Measurements from ENCODE around the gene FOXO1. TPM values are rescaled to one million over a fixed set of nuclear protein-coding genes. Genes with fewer than 3 reads are reported as not detected.

FOXO1 gene
- total RNA-seq, 4 donors from 2014 or later = 65.6 to 87.4 (median 78.5) TPM

- H3K4me3 ChIP-seq = no peak overlapping the region
- intact Hi-C loops (cut with DNase I) = no loop called here
- DNase-seq (ENCODE audit: extremely low spot score) = no peak
- H3K27ac ChIP-seq (replicated peaks in 1 of 4) = no peak overlapping the region
- 95% methylated on average over 5 of the region's 5 CpGs for WGBS
- H3K9me3 ChIP-seq = no peaks in the 10 kb centered on the region
- no peaks in the 10 kb centered on the region for H3K36me3 ChIP-seq
- peaks cover 10 to 71% (median 49%) of the 10 kb centered on the region in 4 donors for H3K4me1 ChIP-seq
- TF ChIP-seq POLR2AphosphoS5 (IDR thresholded peaks at IDR 0.05) (no peak), EP300 (IDR thresholded peaks at IDR 0.05) (no peak), CTCF (IDR thresholded peaks at IDR 0.05) (no peak), POLR2A (IDR thresholded peaks at IDR 0.05; ENCODE audit: low read depth) (no peak)
- H3K27me3 ChIP-seq = no peaks in the 10 kb centered on the region
Observed at GRCh38 chr13:40605573-40605972, 60.9 kb downstream of the FOXO1 start.

GRCh38 chr13:40604135-40604534 is 62.3 kb downstream of the FOXO1 start:
- peaks cover 15 to 71% (median 55%) of the 10 kb centered on the region in 4 donors for H3K4me1 ChIP-seq
- no peak for DNase-seq (ENCODE audit: extremely low spot score)
- no peak overlapping the region for H3K4me3 ChIP-seq
- no peak overlapping the region for H3K27ac ChIP-seq (replicated peaks in 1 of 4)
- TF ChIP-seq CTCF (IDR thresholded peaks at IDR 0.05) (no peak), POLR2AphosphoS5 (IDR thresholded peaks at IDR 0.05) (no peak), EP300 (IDR thresholded peaks at IDR 0.05) (no peak), POLR2A (IDR thresholded peaks at IDR 0.05; ENCODE audit: low read depth) (no peak)
- no peaks in the 10 kb centered on the region for H3K9me3 ChIP-seq
- H3K27me3 ChIP-seq = no peaks in the 10 kb centered on the region
- H3K36me3 ChIP-seq = no peaks in the 10 kb centered on the region
- intact Hi-C loops (cut with DNase I) = loop anchor here (5.0 kb wide), 1 partner anchor 33 kb away; no protein-coding TSS in a partner anchor

- Histone ChIP-seq H3K4me1 (peaks cover 49 to 84% (median 82%) of the 10 kb centered on the region in 4 donors), H3K27me3 (no peaks in the 10 kb centered on the region), H3K27ac (replicated peaks in 1 of 4) (peak overlapping the region in 1 of 4 donors; percentile 63), H3K4me3 (no peak overlapping the region), H3K9me3 (no peaks in the 10 kb centered on the region), H3K36me3 (no peaks in the 10 kb centered on the region)
- intact Hi-C loops (cut with DNase I) = loop anchor here (5.0 kb wide), 1 partner anchor 37 kb away; no protein-coding TSS in a partner anchor
- 87% methylated on average over 5 of the region's 5 CpGs for WGBS
- TF ChIP-seq POLR2A (IDR thresholded peaks at IDR 0.05; ENCODE audit: low read depth) (no peak), EP300 (IDR thresholded peaks at IDR 0.05) (no peak), POLR2AphosphoS5 (IDR thresholded peaks at IDR 0.05) (no peak), CTCF (IDR thresholded peaks at IDR 0.05) (no peak)
- peak; percentile 29 for DNase-seq (ENCODE audit: extremely low spot score)
Observed at GRCh38 chr13:40600149-40600751, 66.2 kb downstream of the FOXO1 start.

- peaks cover 49 to 88% (median 84%) of the 10 kb centered on the region in 4 donors for H3K4me1 ChIP-seq
- H3K27ac ChIP-seq (replicated peaks in 1 of 4) = peak overlapping the region in 3 of 4 donors; percentile 42 to 73 (median 63)
- H3K27me3 ChIP-seq = no peaks in the 10 kb centered on the region
- intact Hi-C loops (cut with DNase I) = loop anchor here (5.0 kb wide), 1 partner anchor 38 kb away; no protein-coding TSS in a partner anchor
- WGBS = 41% methylated on average over 2 of the region's 2 CpGs
- TF ChIP-seq POLR2AphosphoS5 (IDR thresholded peaks at IDR 0.05) (no peak), POLR2A (IDR thresholded peaks at IDR 0.05; ENCODE audit: low read depth) (no peak)
- DNase-seq (ENCODE audit: extremely low spot score) = peak; percentile 53
- no peaks in the 10 kb centered on the region for H3K9me3 ChIP-seq
- no peak overlapping the region for H3K4me3 ChIP-seq
- no peaks in the 10 kb centered on the region for H3K36me3 ChIP-seq
Observed at GRCh38 chr13:40599747-40600146, 66.7 kb downstream of the FOXO1 start.

GRCh38 chr13:40599124-40599523 is 67.3 kb downstream of the FOXO1 start:
- intact Hi-C loops (cut with DNase I) = no loop called here
- 60% methylated on average over 5 of the region's 5 CpGs for WGBS
- Histone ChIP-seq H3K4me3 (no peak overlapping the region), H3K27me3 (no peaks in the 10 kb centered on the region), H3K4me1 (peaks cover 52 to 89% (median 86%) of the 10 kb centered on the region in 4 donors), H3K9me3 (no peaks in the 10 kb centered on the region), H3K36me3 (no peaks in the 10 kb centered on the region), H3K27ac (replicated peaks in 1 of 4) (peak overlapping the region in 3 of 4 donors; percentile 42 to 73 (median 63))
- DNase-seq (ENCODE audit: extremely low spot score) = no peak
- TF ChIP-seq POLR2AphosphoS5 (IDR thresholded peaks at IDR 0.05) (no peak), CTCF (IDR thresholded peaks at IDR 0.05) (no peak), POLR2A (IDR thresholded peaks at IDR 0.05; ENCODE audit: low read depth) (no peak)

Measured in esophagus muscularis mucosa (tissue), 4 donors.